Measurements from ENCODE around the gene RHBDL1. TPM values are rescaled to one million over a fixed set of nuclear protein-coding genes. Genes with fewer than 3 reads are reported as not detected.

The RHBDL1 gene
- total and polyA plus RNA-seq, 9 of the 15 experiments (the other 6 are each of a cell fraction or from before 2014, with no cell fraction given), result 0.03 to 5.6 (median 1.3) TPM; not detected in 1

- TF ChIP-seq HSF4 (CRISPR knock-in tag; IDR thresholded peaks at IDR 0.05; ENCODE audit: borderline replicate concordance) (no peak), ZNF184 (CRISPR knock-in tag; IDR thresholded peaks at IDR 0.05) (no peak), PRDM10 (IDR thresholded peaks at IDR 0.05; ENCODE audit: partially characterized antibody) (peak; percentile 20), HMG20A (CRISPR knock-in tag; conservative IDR thresholded peaks at IDR 0.05) (no peak), ZNF592 (IDR thresholded peaks at IDR 0.05) (peak; percentile 80), SLC30A9 (CRISPR knock-in tag; IDR thresholded peaks at IDR 0.05) (no peak), POLR2AphosphoS5 (IDR thresholded peaks at IDR 0.05; ENCODE audit: control insufficient read depth, insufficient read depth, low read depth, low read length) (peak; percentile 42; the same call in 1 of the 2 replicates), MCM5 (IDR thresholded peaks at IDR 0.05; ENCODE audit: low read depth) (no peak), EGR1 (conservative IDR thresholded peaks at IDR 0.05) (peak; percentile 51), CCNT2 (IDR thresholded peaks at IDR 0.05; ENCODE audit: borderline replicate concordance, extremely low read depth, insufficient read length, low read depth, low read length) (peak; percentile 93), PBX2 (CRISPR knock-in tag; IDR thresholded peaks at IDR 0.05; ENCODE audit: low read depth) (no peak), PBX2 (tag; conservative IDR thresholded peaks at IDR 0.05; ENCODE audit: low read depth) (no peak), BRF1 (IDR thresholded peaks at IDR 0.05; ENCODE audit: borderline replicate concordance, extremely low read depth, insufficient read length) (peak; percentile 80), TCF7L2 (IDR thresholded peaks at IDR 0.05; ENCODE audit: low read depth, low read length) (no peak), RBM39 (optimal IDR thresholded peaks at IDR 0.05; ENCODE audit: low read depth, low read length) (no peak), MAFG (tag; conservative IDR thresholded peaks at IDR 0.05) (no peak), BCOR (IDR thresholded peaks at IDR 0.05) (no peak)
Observed at GRCh38 chr16:636206-637080, 39.0 kb upstream of the RHBDL1 start, which contains the start of gene METTL26 (continued).

Measured in K562 (cell line).